GM20000 (cell line): ENCODE results near the gene KCNK18.
A peak's percentile ranks its signal among the peaks of the same experiment; 100 is the strongest.

Experiments
- DNase-seq: peaks from one replicate; pipeline ENCODE4 v3.0.0; 2012; ENCODE audit warnings: low spot score
- TF ChIP-seq, protein P1 (sequence below): IDR thresholded peaks from 2 replicates; pipeline ENCODE4 v1.5.1; 2012; ENCODE audit warnings: mild to moderate bottlenecking, control low read depth; ENCODE audit errors: extremely low read depth, missing control alignments

The KCNK18 gene

DNA sequence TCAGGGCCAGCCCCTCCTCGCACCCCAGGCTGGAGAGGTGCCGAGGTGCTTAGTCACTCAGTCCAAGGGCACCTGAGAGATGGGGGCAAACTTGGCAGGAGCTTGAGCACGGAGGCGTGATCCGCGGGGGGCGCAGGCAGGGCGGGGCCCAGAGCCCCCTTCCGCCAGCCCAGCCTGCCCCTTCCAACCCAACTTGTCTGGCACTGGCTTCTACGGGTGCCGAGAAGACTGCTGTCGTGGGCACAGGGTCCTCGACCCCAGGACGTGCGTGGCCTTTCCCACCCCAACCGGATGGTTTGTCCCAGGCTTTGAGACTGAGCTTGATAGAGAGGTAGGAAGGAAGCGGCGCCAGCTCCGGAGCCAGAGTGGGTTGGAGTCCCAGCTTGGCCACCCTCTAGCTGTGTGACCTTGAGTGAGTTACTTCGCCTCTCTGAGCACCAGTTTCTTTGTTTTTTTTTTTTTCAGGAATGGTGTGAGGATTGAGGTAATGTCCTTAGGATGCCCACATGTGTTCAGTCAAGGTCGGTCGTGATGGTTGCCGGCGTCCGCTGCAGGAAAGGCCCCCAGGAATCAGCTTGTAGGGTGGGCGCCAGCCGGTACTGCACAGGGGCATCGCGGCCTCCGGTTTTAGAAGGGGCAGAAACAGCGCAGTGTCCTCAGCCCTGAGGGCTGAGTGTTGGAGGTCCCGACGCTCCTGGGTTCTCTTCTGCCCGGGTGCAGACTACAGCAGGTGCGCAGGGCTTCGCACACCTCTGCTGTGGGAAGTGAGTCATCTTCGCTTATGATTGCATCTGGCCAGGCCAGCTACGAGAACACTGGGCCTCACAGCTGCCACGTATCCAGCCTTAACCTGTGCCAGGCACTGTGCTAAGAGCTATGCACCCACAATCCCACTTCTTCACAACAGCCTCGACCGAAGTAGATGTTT is 30.6 kb upstream of the KCNK18 start:
- no peak for DNase-seq
- TF ChIP-seq, protein P1, sequence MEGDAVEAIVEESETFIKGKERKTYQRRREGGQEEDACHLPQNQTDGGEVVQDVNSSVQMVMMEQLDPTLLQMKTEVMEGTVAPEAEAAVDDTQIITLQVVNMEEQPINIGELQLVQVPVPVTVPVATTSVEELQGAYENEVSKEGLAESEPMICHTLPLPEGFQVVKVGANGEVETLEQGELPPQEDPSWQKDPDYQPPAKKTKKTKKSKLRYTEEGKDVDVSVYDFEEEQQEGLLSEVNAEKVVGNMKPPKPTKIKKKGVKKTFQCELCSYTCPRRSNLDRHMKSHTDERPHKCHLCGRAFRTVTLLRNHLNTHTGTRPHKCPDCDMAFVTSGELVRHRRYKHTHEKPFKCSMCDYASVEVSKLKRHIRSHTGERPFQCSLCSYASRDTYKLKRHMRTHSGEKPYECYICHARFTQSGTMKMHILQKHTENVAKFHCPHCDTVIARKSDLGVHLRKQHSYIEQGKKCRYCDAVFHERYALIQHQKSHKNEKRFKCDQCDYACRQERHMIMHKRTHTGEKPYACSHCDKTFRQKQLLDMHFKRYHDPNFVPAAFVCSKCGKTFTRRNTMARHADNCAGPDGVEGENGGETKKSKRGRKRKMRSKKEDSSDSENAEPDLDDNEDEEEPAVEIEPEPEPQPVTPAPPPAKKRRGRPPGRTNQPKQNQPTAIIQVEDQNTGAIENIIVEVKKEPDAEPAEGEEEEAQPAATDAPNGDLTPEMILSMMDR: no peak

DNA sequence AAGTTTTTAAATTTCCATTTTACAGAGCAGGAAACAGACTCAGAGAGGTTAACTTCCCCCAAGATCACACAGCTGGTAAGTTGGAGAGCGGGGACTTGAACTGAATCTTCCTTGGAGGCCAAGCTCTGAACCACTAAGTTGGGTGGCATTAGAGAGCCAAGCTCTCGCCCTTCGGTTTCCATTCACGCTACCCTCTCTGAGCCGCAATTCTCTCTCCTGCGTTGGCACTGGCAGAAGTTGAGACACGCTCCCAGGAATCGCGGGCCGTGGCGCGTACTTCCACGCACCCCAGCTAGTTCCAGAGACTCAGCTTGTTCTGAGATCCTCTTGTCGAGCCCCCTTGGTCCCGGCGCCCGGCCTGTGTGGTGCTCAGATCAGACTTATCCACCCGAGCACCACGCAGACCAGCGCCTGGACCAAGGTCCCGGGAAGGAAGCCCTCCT is 29.9 kb upstream of the KCNK18 start:
- TF ChIP-seq, protein P1: no peak
- DNase-seq: no peak

DNA sequence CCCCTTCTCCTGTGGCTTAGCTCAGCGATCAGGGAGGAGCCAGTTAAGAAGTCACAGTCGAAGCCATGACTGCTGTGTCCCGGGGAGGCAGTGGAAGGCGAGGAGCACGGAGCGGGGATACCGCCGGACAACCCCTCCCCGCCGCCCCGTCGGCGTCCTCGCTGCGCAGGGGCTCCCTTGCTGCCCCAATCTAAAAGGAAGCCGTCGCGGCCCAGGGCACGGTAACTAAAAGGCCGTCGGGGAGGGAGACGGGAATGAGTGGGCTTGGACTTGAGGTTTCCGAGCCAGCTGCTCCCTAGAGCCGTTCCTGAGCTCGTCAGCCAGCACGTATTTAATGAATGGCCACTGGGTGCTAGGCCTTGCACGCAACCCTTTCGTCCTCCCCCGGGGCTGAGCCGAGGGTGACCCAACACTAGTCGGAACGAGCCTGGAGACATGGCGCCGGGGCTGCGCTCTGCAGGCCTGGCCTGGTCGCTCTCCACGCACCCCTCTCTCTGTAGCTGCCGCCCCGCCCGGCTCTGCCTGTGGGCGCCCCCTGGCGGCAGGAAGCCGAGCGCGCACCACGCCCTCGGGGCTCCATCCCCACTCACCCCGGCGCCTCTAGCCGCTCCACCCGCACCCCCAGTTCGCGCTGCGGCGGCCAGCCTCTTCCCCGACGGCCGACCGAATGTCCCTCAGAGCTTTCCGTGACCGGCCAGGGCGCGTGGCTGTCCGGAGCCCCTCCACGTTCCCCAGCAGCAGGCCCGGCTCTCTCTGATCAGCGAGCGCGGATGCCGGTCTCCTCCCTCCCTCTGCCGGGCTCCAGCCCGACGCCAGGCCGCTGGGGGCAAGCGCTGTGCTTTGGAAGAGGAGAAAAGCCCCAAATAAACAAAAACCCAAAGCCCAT is 29.3 kb upstream of the KCNK18 start:
- TF ChIP-seq, protein P1: peak; percentile 79
- peak; percentile 88 for DNase-seq

DNA sequence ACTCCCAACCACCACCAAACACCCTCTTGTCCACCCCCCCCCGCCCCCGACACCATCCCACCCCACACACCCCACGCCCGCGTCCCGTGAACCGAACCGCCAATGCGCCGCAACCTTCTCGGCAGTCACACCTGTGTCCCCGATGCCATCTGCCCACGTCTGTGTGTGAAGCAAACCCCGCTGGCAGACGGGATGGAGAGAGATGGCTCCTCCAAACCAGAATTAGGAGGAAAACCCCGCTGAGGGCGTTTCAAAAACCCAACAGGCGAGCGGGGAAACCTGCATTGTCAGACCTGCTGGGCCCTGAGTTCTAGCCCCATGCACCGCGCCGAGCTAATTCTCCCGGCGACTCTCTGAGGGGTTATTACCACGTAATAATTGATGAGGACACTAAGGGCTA is 28.6 kb upstream of the KCNK18 start:
- TF ChIP-seq, protein P1: no peak
- DNase-seq: peak; percentile 34

DNA sequence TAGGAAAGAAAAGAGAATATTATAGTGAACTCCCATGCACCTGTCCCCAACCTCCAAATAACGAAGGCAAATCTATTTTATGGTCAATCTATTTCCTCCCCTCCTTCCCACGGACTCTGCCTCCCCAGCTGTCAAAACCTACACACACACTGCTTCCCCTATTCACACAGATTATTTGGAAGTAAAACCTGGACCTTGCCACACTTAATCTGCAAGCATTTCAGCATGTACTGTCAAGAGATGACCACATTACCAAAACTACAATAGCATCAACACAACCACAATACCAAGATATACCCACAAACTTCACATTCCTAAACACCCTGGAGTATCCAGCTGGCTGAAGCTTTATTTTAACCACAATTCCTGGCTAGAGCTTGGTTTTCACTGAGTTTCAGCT is 27.8 kb upstream of the KCNK18 start:
- TF ChIP-seq, protein P1: no peak
- no peak for DNase-seq

- TF ChIP-seq, protein P1: no peak
- no peak for DNase-seq
These were observed 27.0 kb upstream of the KCNK18 start for GRCh38 chr10:117170244-117170643.
